Fibroblast of skin of left biceps (primary cell): ENCODE measurements around the gene BSX.

Experiments
- DNase-seq, 2 experiments: peaks; one replicate each; pipeline ENCODE4 v3.0.0-alpha.2; 2013; ENCODE audit warnings: low read depth in 2 of 2

The BSX gene

GRCh38 chr11:122954455-122954854, 27.2 kb downstream of the BSX start:
- no peak for DNase-seq

DNA sequence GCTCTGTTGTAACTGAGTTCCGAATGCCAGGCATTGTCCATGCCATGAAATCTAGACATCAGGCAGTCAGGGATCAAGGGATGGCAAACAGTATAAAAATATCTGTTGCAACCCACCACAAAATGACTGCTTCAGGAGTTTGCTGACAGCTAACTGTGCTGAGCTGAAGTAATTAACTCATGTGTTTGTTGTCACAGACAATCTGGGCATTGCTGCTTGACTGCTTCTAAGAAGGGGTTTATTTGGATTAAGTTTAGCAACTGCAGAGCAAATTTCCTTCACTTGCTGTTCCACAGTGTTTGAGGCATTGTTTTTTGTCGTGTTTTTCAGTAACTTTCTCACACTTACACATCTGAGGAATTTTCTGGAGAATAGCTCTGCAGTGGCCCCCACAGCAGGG, 30.4 kb downstream of the BSX start:
- DNase-seq: no peak

- DNase-seq: no peak
Observed at GRCh38 chr11:122938557-122938956, 43.1 kb downstream of the BSX start.

GRCh38 chr11:122937983-122938382, 43.7 kb downstream of the BSX start:
- DNase-seq: no peak

DNA sequence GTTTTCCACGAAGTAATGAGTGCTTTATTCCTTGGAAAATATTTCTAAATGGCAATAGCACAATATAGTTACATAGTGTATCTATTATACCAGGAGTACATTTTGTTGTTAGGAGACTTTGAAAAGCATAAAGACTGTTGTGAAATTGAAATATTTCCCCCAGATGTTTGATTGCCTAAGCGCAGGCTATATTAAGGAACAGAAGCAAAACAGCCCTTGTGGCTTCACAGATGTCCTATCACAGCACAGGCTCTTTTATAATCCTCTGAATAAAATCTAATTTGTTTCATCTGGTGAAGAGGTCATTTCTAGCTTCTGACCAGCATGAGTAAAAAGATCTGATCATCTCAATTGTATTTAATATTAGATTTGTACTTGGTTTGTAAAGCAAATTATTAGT, 48.2 kb downstream of the BSX start:
- no peak for DNase-seq

- no peak for DNase-seq
Observed at GRCh38 chr11:122931510-122931909, 50.1 kb downstream of the BSX start.
